Measurements from ENCODE around the gene ZCCHC14.
"Not testable (repeated sequence)": the region's sequence is repeated elsewhere in the genome, so short reads cannot be mapped to it uniquely, and the experiment has no call there.

The ZCCHC14 gene

GRCh38 chr16:87389914-87390313, 102.9 kb downstream of the ZCCHC14 start:
- Mint-ChIP-seq H3K36me3 (ENCODE audit: low read depth) (peaks cover 14% of the 10 kb centered on the region), H3K27ac (peak overlapping the region; percentile 75), H3K4me3 (peak overlapping the region; percentile 58), H3K4me1 (ENCODE audit: low read depth) (peaks cover 53% of the 10 kb centered on the region)
- not testable (repeated sequence) for H3K27me3 Mint-ChIP-seq (ENCODE audit: low read depth); H3K9me3 Mint-ChIP-seq; DNase-seq (ENCODE audit: low spot score)

- Mint-ChIP-seq H3K27me3 (ENCODE audit: low read depth) (no peaks in the 10 kb centered on the region), H3K4me3 (peak overlapping the region; percentile 58), H3K27ac (peak overlapping the region; percentile 75), H3K36me3 (ENCODE audit: low read depth) (peaks cover 11% of the 10 kb centered on the region), H3K4me1 (ENCODE audit: low read depth) (peaks cover 48% of the 10 kb centered on the region), H3K9me3 (no peaks in the 10 kb centered on the region)
- DNase-seq (ENCODE audit: low spot score) = no peak
These were observed 103.6 kb downstream of the ZCCHC14 start for GRCh38 chr16:87389245-87389644.

- H3K9me3 Mint-ChIP-seq = no peaks in the 10 kb centered on the region
- peaks cover 13% of the 10 kb centered on the region for H3K36me3 Mint-ChIP-seq (ENCODE audit: low read depth)
- DNase-seq (ENCODE audit: low spot score) = no peak
- peak overlapping the region; percentile 96 for H3K27ac Mint-ChIP-seq
- H3K27me3 Mint-ChIP-seq (ENCODE audit: low read depth) = peaks cover 2% of the 10 kb centered on the region
- peaks cover 45% of the 10 kb centered on the region for H3K4me1 Mint-ChIP-seq (ENCODE audit: low read depth)
- H3K4me3 Mint-ChIP-seq = peak overlapping the region; percentile 70
These were observed 104.0 kb downstream of the ZCCHC14 start for GRCh38 chr16:87388818-87389134.

- Mint-ChIP-seq H3K4me3 (peak overlapping the region; percentile 70), H3K27me3 (ENCODE audit: low read depth) (peaks cover 2% of the 10 kb centered on the region), H3K9me3 (no peaks in the 10 kb centered on the region), H3K27ac (peak overlapping the region; percentile 96), H3K36me3 (ENCODE audit: low read depth) (peaks cover 7% of the 10 kb centered on the region), H3K4me1 (ENCODE audit: low read depth) (peaks cover 40% of the 10 kb centered on the region)
- DNase-seq (ENCODE audit: low spot score) = peak; percentile 91
These were observed 104.6 kb downstream of the ZCCHC14 start for GRCh38 chr16:87387942-87388817.

- H3K9me3 Mint-ChIP-seq; H3K27me3 Mint-ChIP-seq (ENCODE audit: low read depth); H3K36me3 Mint-ChIP-seq (ENCODE audit: low read depth); DNase-seq (ENCODE audit: low spot score): not testable (repeated sequence)
- Mint-ChIP-seq H3K27ac (peak overlapping the region; percentile 97), H3K4me3 (peak overlapping the region; percentile 91), H3K4me1 (ENCODE audit: low read depth) (peaks cover 56% of the 10 kb centered on the region)
These were observed 108.0 kb downstream of the ZCCHC14 start for GRCh38 chr16:87384875-87385167.

- Mint-ChIP-seq H3K27me3 (ENCODE audit: low read depth) (peaks cover 2% of the 10 kb centered on the region), H3K4me1 (ENCODE audit: low read depth) (peaks cover 52% of the 10 kb centered on the region), H3K36me3 (ENCODE audit: low read depth) (peaks cover 10% of the 10 kb centered on the region), H3K9me3 (no peaks in the 10 kb centered on the region), H3K27ac (peak overlapping the region; percentile 97), H3K4me3 (peak overlapping the region; percentile 91)
- no peak for DNase-seq (ENCODE audit: low spot score)
These were observed 108.5 kb downstream of the ZCCHC14 start for GRCh38 chr16:87384162-87384874.

- H3K27me3 Mint-ChIP-seq (ENCODE audit: low read depth) = peaks cover 2% of the 10 kb centered on the region
- peak; percentile 90 for DNase-seq (ENCODE audit: low spot score)
- H3K4me3 Mint-ChIP-seq = peak within 1 kb of the TSS; percentile 91
- H3K9me3 Mint-ChIP-seq = no peaks in the 10 kb centered on the region
- peaks cover 13% of the 10 kb centered on the region for H3K36me3 Mint-ChIP-seq (ENCODE audit: low read depth)
- H3K27ac Mint-ChIP-seq = peak within 1 kb of the TSS; percentile 97
- peaks cover 48% of the 10 kb centered on the region for H3K4me1 Mint-ChIP-seq (ENCODE audit: low read depth)
These were observed 109.2 kb downstream of the ZCCHC14 start, which contains the start of gene FBXO31 for GRCh38 chr16:87383505-87384161. Gene FBXO31 (minus strand): TSS chr16:87383776. CDS start chr16:87383744, 32 bp downstream.

- peaks cover 34% of the 10 kb centered on the region for H3K4me1 Mint-ChIP-seq (ENCODE audit: low read depth)
- peak overlapping the region; percentile 90 for H3K27ac Mint-ChIP-seq
- DNase-seq (ENCODE audit: low spot score) = no peak
These were observed 110.6 kb downstream of the ZCCHC14 start for GRCh38 chr16:87382023-87382785.

GRCh38 chr16:87380881-87381280, 111.9 kb downstream of the ZCCHC14 start:
- Mint-ChIP-seq H3K27me3 (ENCODE audit: low read depth) (peaks cover 2% of the 10 kb centered on the region), H3K27ac (peak overlapping the region; percentile 77), H3K9me3 (no peaks in the 10 kb centered on the region), H3K4me1 (ENCODE audit: low read depth) (peaks cover 30% of the 10 kb centered on the region), H3K36me3 (ENCODE audit: low read depth) (peaks cover 13% of the 10 kb centered on the region), H3K4me3 (peak overlapping the region; percentile 85)
- DNase-seq (ENCODE audit: low spot score) = no peak

More at GRCh38 chr16:87382023-87382785, 110.6 kb downstream of the ZCCHC14 start:
- Mint-ChIP-seq H3K4me3 (peak overlapping the region; percentile 85), H3K36me3 (ENCODE audit: low read depth) (peaks cover 10% of the 10 kb centered on the region), H3K27me3 (ENCODE audit: low read depth) (peaks cover 2% of the 10 kb centered on the region), H3K9me3 (no peaks in the 10 kb centered on the region)

- peak overlapping the region; percentile 85 for H3K4me3 Mint-ChIP-seq
- H3K27ac Mint-ChIP-seq = no peak overlapping the region
These were observed 112.4 kb downstream of the ZCCHC14 start for GRCh38 chr16:87380403-87380802.

GRCh38 chr16:87379312-87379752, 113.5 kb downstream of the ZCCHC14 start:
- H3K27me3 Mint-ChIP-seq (ENCODE audit: low read depth); H3K9me3 Mint-ChIP-seq; H3K4me3 Mint-ChIP-seq; DNase-seq (ENCODE audit: low spot score); H3K27ac Mint-ChIP-seq: not testable (repeated sequence)
- Mint-ChIP-seq H3K36me3 (ENCODE audit: low read depth) (peaks cover 13% of the 10 kb centered on the region), H3K4me1 (ENCODE audit: low read depth) (peaks cover 26% of the 10 kb centered on the region)

More at GRCh38 chr16:87380403-87380802, 112.4 kb downstream of the ZCCHC14 start:
- DNase-seq (ENCODE audit: low spot score) = no peak
- no peaks in the 10 kb centered on the region for H3K9me3 Mint-ChIP-seq
- peaks cover 2% of the 10 kb centered on the region for H3K27me3 Mint-ChIP-seq (ENCODE audit: low read depth)
- peaks cover 13% of the 10 kb centered on the region for H3K36me3 Mint-ChIP-seq (ENCODE audit: low read depth)
- H3K4me1 Mint-ChIP-seq (ENCODE audit: low read depth) = peaks cover 28% of the 10 kb centered on the region

- Mint-ChIP-seq H3K36me3 (ENCODE audit: low read depth) (peaks cover 14% of the 10 kb centered on the region), H3K4me3 (no peak overlapping the region), H3K27ac (no peak overlapping the region), H3K4me1 (ENCODE audit: low read depth) (peaks cover 14% of the 10 kb centered on the region), H3K27me3 (ENCODE audit: low read depth) (no peaks in the 10 kb centered on the region), H3K9me3 (no peaks in the 10 kb centered on the region)
- DNase-seq (ENCODE audit: low spot score) = no peak
These were observed 116.2 kb downstream of the ZCCHC14 start for GRCh38 chr16:87376660-87377059.

- Mint-ChIP-seq H3K4me1 (ENCODE audit: low read depth) (peaks cover 4% of the 10 kb centered on the region), H3K36me3 (ENCODE audit: low read depth) (peaks cover 11% of the 10 kb centered on the region), H3K9me3 (no peaks in the 10 kb centered on the region), H3K27ac (peak overlapping the region; percentile 21), H3K27me3 (ENCODE audit: low read depth) (no peaks in the 10 kb centered on the region), H3K4me3 (no peak overlapping the region)
- DNase-seq (ENCODE audit: low spot score) = no peak
These were observed 117.2 kb downstream of the ZCCHC14 start for GRCh38 chr16:87375426-87376135.

Measured in T-helper 2 cell treated with Interferon-gamma antibody and Interleukin-4, amounts not matched to agents 5 μg/mL and 100 μg/mL, for 36 hours (primary cell).